ENCODE results near the gene TMEM240. TPM values are rescaled to one million over a fixed set of nuclear protein-coding genes. Genes with fewer than 3 reads are reported as not detected.
"Not testable (repeated sequence)": the region's sequence is repeated elsewhere in the genome, so short reads cannot be mapped to it uniquely, and the experiment has no call there.

TMEM240 gene
- total RNA-seq, 2 experiments from 2014 or later, result 1.2 to 1.3 TPM

DNA sequence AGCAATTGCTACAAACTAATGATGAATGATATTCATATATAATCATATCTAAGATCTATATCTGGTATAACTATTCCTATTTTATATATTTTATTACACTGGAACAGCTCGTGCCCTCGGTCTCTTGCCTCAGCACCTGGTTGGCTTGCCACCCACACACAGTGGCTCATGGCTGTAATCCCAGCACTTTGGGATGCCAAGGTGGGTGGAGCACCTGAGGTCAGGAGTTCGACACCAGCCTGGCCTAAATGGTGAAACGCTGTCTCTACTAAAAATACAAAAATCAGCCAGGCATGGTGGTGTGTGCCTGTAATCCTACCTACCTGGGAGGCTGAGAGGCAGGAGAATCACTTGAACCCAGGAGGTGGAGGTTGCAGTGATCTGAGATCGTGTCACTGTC, 34.6 kb downstream of the TMEM240 start:
- H3K9me3 Mint-ChIP-seq; POLR2A ChIA-PET; H3K36me3 Mint-ChIP-seq (ENCODE audit: low read depth); H3K4me3 Mint-ChIP-seq; DNase-seq; H3K27me3 Mint-ChIP-seq: not testable (repeated sequence)
- Mint-ChIP-seq H3K27ac (peak overlapping the region; percentile 87), H3K4me1 (peaks cover 17% of the 10 kb centered on the region)
- CTCF ChIA-PET, result interaction anchor here (1.6 to 1.7 kb wide), 2 partner anchors 49 to 64 kb away, joined by 5 to 6 read pairs; no protein-coding TSS in a partner anchor

DNA sequence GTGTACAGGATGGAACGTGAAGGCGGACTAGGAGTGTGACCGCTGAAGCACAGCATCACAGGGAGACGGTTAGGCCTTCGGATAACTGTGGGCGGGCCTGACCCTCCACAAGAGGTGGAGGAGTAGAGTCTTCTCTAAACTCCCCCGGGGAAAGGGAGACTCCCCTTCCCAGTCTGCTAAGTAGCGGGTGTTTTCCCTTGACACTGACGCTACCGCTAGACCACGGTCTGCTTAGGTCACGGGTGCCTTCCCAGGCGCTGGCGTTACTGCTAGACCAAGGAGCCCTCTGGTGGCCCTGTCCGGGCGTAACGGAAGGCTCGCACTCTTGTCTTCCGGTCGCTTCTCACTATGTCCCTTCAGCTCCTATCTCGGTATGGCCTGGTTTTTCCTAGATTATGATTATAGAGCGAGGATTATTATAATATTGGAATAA, 35.0 kb downstream of the TMEM240 start:
- Mint-ChIP-seq H3K4me3 (peak overlapping the region; percentile 49), H3K27ac (peak overlapping the region; percentile 87), H3K4me1 (peaks cover 15% of the 10 kb centered on the region)
- POLR2A ChIA-PET; H3K27me3 Mint-ChIP-seq; H3K9me3 Mint-ChIP-seq; DNase-seq; H3K36me3 Mint-ChIP-seq (ENCODE audit: low read depth): not testable (repeated sequence)
- CTCF ChIA-PET, result interaction anchor here (0.9 to 1.7 kb wide), 6 partner anchors 49 to 473 kb away, joined by 3 to 6 read pairs (median 4); no protein-coding TSS in a partner anchor

DNA sequence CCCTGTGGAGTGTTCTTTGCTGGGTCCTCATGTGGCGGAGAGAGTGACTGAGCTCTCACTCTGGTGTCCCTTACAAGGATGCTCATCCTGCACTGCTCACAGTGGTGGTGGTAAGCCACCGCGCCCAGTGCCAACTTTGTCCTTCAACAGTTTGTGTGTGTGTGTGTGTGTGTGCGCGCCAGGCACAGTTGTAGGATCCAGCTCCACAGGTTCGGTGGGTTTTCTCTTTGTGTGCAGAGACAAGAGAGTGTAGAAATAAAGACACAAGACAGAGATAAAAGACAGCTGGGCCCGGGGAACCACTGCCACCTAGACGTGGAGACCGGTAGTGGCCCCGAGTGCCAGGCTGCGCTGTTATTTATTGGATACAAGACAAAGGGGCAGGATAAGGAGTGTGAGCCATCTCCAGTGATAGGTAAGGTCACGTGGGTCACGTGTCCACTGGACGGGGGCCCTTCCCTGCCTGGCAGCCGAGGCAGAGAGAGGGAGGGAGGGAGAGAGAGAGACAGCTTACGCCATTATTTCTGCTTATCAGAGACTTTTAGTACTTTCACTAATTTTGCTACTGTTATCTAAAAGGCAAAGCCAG, 35.6 kb downstream of the TMEM240 start:
- Mint-ChIP-seq H3K27ac (peak overlapping the region; percentile 87), H3K4me3 (peak overlapping the region; percentile 49), H3K4me1 (peaks cover 15% of the 10 kb centered on the region)
- POLR2A ChIA-PET; H3K9me3 Mint-ChIP-seq; H3K36me3 Mint-ChIP-seq (ENCODE audit: low read depth); H3K27me3 Mint-ChIP-seq: not testable (repeated sequence)
- CTCF ChIA-PET, result interaction anchor here (0.6 to 1.7 kb wide), 10 partner anchors 11 to 486 kb away, joined by 3 to 6 read pairs (median 4); partner anchors contain the start of gene AURKAIP1
- DNase-seq, result peak; percentile 81

DNA sequence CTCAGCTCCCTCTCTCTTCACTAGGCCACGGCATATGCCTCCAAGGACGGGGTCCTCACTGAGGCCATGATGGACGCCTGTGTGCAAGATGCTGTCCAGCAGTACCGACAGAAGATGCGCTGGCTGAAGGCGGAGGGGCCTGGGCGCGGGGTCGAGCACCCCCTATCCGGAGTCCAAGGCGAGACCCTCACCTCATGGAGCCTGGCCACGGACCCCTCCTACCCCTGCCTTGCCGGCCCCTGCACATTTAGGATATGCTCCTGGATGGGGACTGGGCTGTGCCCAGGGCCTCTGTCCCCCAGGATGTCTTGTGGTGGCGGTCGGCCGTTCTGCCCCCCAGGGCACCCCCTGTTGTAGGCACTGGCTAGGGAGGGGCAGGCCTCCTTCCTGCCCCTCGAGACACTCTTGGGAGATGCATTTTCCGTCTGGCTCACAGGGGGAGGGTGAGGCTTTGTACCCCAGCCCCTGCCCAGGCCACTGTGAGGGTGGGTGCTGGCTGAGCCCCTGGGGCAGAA, 44.9 kb downstream of the TMEM240 start:
- H3K27ac Mint-ChIP-seq, H3K4me3 Mint-ChIP-seq, H3K9me3 Mint-ChIP-seq, DNase-seq, H3K4me1 Mint-ChIP-seq, POLR2A ChIA-PET, H3K27me3 Mint-ChIP-seq: not testable (repeated sequence)
- CTCF ChIA-PET, result interaction anchor here (0.5 kb wide), 1 partner anchor 462 kb away, joined by 3 read pairs; no protein-coding TSS in a partner anchor
- H3K36me3 Mint-ChIP-seq (ENCODE audit: low read depth), result peaks cover 24% of the 10 kb centered on the region

DNA sequence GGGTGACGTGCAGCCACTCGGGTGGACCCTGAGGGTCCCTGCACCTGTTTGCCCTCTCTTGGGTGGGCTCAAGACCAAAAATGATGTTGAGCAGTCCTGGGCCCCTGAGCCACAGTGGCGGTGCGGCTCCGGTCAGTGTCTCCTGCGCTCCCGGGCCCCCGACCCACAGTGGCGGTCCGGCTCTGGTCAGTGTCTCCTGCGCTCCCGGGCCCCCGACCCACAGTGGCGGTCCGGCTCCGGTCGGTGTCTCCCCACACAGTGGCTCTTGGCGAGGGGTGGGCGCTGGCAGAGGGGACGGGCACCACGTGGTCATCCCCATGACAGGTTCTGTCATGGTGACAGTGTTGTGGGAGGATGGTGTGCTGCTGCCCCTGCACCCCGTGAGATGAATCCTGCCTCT, 46.1 kb downstream of the TMEM240 start:
- H3K4me1 Mint-ChIP-seq, H3K27me3 Mint-ChIP-seq, H3K27ac Mint-ChIP-seq, H3K4me3 Mint-ChIP-seq, POLR2A ChIA-PET, DNase-seq, H3K9me3 Mint-ChIP-seq: not testable (repeated sequence)
- H3K36me3 Mint-ChIP-seq (ENCODE audit: low read depth), result peaks cover 33% of the 10 kb centered on the region
- CTCF ChIA-PET, result interaction anchor here (1.1 kb wide), 1 partner anchor 10 kb away, joined by 3 read pairs; no protein-coding TSS in a partner anchor

DNA sequence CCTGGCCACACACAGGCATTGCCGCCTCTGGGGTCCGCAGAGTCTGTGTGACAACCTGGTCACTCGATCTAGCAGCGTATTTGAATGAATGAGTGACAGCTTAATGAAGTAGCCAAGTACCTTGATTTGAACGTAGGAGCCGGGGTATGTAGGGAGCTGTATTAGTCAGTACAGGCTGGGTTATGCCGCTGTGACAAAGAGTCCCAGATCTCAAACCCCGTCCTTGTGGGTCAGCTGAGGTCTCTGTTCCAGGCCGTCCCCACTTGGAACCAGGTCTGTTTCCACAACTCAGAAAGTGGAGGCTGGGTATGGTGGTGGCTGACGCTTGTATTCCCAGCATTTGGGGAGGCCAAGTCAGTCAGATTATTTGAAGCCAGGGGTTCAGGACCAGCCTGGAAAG, 48.8 kb downstream of the TMEM240 start:
- H3K4me3 Mint-ChIP-seq, result no peak overlapping the region
- H3K4me1 Mint-ChIP-seq, result no peaks in the 10 kb centered on the region
- H3K9me3 Mint-ChIP-seq, result peaks cover 7% of the 10 kb centered on the region
- H3K27ac Mint-ChIP-seq, result no peak overlapping the region
- H3K27me3 Mint-ChIP-seq, result no peaks in the 10 kb centered on the region
- no peak for DNase-seq
- CTCF ChIA-PET, result no interaction called here
- H3K36me3 Mint-ChIP-seq (ENCODE audit: low read depth), result peaks cover 47% of the 10 kb centered on the region
- POLR2A ChIA-PET, result no interaction called here

DNA sequence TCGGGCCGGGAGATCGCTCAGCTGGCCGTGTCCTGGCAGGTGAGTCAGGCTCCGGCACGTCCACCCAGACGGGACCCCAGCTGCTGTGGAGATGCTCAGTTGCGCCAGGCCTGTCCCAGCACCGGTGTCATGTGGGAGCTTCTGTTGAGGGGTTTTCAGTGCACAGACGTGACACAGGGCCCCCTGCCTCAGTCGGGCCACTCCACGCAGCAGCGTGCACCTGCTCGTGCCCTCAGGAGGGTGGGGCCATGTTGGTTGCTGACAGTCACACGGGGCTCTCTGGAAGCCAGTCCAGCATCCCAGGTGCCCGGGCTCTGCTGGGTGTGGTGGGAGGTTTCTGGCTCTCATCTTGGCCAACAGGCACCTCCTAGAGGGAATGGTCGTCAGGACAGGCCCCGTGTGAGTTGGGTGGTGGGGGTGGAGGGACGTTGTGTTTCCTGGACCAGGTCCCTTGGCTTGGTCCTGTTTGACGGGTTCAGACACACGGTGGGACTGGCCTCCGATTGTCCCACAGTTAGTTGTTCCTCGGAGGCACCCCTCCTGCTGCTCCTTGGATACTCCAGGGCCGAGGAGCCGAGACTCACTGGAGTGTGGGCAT, 49.7 kb downstream of the TMEM240 start:
- ChIA-PET CTCF (no interaction called here), POLR2A (no interaction called here)
- no peak overlapping the region for H3K27ac Mint-ChIP-seq
- H3K4me3 Mint-ChIP-seq, result no peak overlapping the region
- no peaks in the 10 kb centered on the region for H3K4me1 Mint-ChIP-seq
- H3K9me3 Mint-ChIP-seq, result peaks cover 7% of the 10 kb centered on the region
- no peaks in the 10 kb centered on the region for H3K27me3 Mint-ChIP-seq
- DNase-seq, result no peak
- peaks cover 47% of the 10 kb centered on the region for H3K36me3 Mint-ChIP-seq (ENCODE audit: low read depth)

DNA sequence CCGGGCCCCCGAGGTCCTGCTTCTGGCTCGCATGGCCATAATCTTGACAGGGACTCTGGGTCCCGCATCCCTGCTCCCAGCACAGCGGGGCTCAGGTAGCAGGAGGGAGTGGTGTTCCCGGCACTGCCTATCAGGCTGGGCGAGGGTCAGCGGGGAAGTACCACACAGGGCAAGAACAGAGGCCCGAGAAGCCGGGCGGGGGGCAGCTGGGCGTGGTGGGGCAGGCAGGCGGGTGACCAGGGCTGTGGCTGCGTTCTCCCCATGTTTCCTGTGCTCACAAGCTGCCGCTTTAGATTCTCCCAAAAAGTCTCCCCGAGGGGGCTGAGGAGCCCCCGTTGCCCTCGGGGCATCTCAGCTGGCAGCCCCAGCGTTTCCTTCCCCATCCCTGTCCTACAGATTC, 50.6 kb downstream of the TMEM240 start:
- Mint-ChIP-seq H3K4me1 (no peaks in the 10 kb centered on the region), H3K27ac (no peak overlapping the region), H3K4me3 (no peak overlapping the region), H3K9me3 (peaks cover 7% of the 10 kb centered on the region), H3K27me3 (no peaks in the 10 kb centered on the region), H3K36me3 (ENCODE audit: low read depth) (peaks cover 47% of the 10 kb centered on the region)
- no peak for DNase-seq
- POLR2A ChIA-PET, result no interaction called here
- CTCF ChIA-PET, result no interaction called here

DNA sequence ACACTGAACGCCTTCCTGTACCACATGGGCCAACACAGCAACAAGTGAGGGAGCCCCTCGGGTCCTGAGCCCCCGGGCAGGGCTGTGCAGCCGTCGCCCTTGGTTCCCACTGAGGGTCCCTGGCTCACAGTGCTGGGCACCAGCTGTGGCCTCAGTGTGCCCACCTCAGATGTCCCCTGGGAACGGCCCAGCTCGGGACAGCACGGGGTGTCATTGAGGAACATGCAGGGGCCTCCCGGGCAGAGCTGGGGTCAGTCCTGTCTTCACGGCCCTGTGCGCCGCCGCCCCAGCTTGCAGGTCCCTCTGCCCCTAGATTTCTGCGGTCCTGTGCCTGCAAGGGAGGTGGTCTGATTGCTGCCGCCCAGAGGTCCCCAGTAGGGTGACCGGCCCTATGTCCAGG, 51.2 kb downstream of the TMEM240 start:
- ChIA-PET POLR2A (no interaction called here), CTCF (no interaction called here)
- H3K27me3 Mint-ChIP-seq, result no peaks in the 10 kb centered on the region
- no peaks in the 10 kb centered on the region for H3K4me1 Mint-ChIP-seq
- peaks cover 7% of the 10 kb centered on the region for H3K9me3 Mint-ChIP-seq
- H3K4me3 Mint-ChIP-seq, result no peak overlapping the region
- peaks cover 47% of the 10 kb centered on the region for H3K36me3 Mint-ChIP-seq (ENCODE audit: low read depth)
- H3K27ac Mint-ChIP-seq, result peak overlapping the region; percentile 46
- no peak for DNase-seq

DNA sequence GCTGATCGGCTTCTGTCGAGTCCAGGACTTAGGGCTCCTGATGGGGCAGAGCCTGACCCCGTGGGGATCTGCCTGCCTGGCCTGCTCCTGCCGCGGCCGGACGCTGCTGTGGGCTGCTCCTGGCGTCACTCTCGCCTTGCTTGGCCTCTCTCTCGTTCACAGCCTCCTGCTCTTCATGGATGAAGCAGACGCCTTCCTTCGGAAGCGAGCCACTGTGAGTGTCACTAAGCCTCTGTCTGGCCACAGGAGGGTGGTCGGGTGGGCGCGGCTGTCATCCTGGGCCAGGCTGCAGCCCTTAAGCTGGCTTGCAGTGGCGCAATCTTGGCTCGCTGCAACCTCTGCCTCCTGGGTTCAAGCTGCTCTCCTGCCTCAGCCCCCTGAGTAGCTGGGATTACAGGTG, 52.7 kb downstream of the TMEM240 start:
- CTCF ChIA-PET, result no interaction called here
- DNase-seq, result no peak
- Mint-ChIP-seq H3K9me3 (no peaks in the 10 kb centered on the region), H3K4me3 (no peak overlapping the region), H3K27ac (no peak overlapping the region), H3K4me1 (no peaks in the 10 kb centered on the region), H3K36me3 (ENCODE audit: low read depth) (peaks cover 37% of the 10 kb centered on the region), H3K27me3 (no peaks in the 10 kb centered on the region)
- POLR2A ChIA-PET, result no interaction called here

DNA sequence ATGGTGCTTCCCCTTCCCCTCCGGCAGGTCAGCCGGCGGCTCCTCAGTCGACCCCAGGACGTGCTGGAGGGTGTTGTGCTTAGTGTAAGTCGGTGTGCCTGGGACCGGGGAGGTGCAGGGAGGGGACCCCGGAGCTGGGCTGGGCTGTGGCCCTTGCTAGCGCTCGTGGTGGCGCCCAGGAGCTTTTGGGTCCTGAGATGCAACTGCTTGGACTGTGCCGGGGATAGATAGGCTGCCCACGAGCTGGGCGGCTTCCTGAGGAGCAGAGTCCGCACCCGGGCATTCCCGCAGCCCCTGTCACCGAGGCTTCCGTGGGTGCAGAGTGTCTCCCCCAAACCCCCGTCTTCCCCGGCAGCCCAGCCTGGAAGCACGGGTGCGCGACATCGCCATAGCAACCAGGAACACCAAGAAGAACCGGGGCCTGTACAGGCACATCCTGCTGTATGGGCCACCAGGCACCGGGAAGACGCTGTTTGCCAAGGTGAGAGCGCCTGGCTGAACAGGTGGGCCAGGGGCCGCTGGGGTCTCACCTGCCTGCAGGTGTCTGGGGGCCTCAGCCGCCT, 54.6 kb downstream of the TMEM240 start:
- DNase-seq, POLR2A ChIA-PET, H3K4me1 Mint-ChIP-seq, H3K27ac Mint-ChIP-seq, CTCF ChIA-PET, H3K9me3 Mint-ChIP-seq, H3K27me3 Mint-ChIP-seq, H3K4me3 Mint-ChIP-seq: not testable (repeated sequence)
- peaks cover 31% of the 10 kb centered on the region for H3K36me3 Mint-ChIP-seq (ENCODE audit: low read depth)

DNA sequence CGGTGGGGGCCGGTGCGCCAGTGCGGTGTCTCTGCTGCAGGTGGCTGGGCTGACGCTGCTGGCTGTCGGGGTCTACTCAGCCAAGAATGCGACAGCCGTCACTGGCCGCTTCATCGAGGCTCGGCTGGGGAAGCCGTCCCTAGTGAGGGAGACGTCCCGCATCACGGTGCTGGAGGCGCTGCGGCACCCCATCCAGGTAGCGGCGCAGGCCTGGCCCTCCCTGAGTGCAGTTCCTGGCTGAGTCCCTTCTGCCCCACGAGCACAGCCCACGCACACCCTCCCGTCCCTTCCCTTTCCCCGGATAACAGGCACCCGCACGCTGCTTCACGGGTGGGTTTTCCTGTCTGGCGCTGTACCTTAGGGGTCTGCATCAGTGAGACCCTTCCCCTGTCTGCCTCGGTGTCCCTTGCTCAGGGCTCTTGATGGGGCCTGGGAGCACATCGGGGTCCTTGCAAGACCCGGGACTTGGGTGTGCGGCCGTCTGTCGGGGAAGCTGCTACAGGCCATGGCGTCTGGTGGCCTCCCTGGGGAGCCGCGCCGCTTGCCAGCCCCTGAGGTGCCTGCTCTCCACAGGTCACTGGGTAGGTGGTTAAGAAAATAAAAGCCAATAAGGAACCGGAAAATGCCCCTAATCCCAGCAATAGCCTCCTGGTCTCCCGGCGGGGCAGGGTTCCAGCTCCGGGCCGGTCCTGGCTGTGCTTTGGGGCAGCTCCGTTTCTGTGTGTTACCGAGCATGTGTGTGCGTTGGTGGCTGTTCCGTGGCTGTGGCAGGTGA, 55.3 kb downstream of the TMEM240 start:
- DNase-seq, H3K27me3 Mint-ChIP-seq, H3K27ac Mint-ChIP-seq, H3K4me1 Mint-ChIP-seq, CTCF ChIA-PET, H3K9me3 Mint-ChIP-seq, POLR2A ChIA-PET, H3K4me3 Mint-ChIP-seq: not testable (repeated sequence)
- H3K36me3 Mint-ChIP-seq (ENCODE audit: low read depth), result peaks cover 29% of the 10 kb centered on the region
